ENCODE data around the gene RALGDS.

RALGDS gene

DNA sequence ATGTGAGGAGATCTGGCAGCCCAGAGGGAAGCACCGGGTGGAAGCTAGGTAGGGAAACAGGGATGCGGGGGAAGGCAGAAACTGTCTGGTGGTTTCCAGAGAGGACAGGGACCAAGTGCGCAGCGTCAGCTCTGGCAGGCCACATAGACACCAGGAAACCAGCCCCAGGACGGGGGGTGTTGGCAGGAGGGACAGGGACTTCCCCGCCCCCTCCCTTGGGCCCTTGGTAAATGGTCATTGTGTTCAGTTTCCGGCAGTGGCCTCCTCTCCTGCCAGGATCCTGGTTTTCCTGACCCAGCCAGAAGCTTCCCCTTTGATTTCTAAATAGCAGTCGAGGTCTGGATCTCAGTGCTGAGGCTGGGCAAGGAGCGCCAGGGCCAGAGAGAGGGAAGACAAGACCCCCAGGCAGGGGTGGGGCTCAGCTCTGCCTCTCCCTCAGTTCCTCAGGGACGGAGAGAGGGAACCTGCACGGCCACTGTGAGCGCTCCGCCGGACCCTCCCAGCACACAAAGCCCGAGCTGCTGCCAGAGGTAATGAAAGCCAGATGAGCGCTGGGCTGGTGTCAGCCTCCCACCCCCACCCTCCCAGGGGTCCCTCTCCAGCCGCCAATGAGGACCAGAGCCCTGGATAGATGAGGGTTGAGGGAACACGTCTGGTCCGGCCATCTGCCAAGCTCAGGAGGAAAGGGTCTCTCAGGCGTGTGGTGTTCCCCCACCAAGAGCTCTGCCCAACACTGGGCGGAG lies 1.8 kb downstream of the RALGDS start:
- DNase-seq (ENCODE audit: low spot score) = no peak

DNA sequence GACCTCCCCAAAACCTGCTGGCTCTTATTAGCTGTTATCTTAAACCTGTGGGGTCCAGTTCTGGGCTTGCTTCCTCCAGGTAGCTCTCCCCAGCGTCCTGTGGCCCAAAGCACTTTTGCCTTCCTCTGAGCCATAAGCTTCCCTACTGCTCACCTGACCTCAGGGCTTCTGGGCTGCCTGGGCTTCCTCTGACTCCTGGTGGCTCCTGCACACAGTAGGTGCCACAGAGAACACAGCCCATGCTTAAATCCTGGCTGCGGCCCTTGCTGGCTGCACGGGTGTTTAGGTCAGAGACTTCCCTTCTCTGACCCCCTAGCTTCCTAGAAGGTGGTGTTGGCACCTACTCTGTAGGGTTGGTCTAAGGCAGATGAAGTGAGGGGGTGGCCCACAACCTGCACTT lies 2.5 kb downstream of the RALGDS start:
- no peak for DNase-seq (ENCODE audit: low spot score)

GRCh38 chr9:133118179-133118520 lies 2.9 kb downstream of the RALGDS start:
- DNase-seq (ENCODE audit: low spot score) = no peak

DNA sequence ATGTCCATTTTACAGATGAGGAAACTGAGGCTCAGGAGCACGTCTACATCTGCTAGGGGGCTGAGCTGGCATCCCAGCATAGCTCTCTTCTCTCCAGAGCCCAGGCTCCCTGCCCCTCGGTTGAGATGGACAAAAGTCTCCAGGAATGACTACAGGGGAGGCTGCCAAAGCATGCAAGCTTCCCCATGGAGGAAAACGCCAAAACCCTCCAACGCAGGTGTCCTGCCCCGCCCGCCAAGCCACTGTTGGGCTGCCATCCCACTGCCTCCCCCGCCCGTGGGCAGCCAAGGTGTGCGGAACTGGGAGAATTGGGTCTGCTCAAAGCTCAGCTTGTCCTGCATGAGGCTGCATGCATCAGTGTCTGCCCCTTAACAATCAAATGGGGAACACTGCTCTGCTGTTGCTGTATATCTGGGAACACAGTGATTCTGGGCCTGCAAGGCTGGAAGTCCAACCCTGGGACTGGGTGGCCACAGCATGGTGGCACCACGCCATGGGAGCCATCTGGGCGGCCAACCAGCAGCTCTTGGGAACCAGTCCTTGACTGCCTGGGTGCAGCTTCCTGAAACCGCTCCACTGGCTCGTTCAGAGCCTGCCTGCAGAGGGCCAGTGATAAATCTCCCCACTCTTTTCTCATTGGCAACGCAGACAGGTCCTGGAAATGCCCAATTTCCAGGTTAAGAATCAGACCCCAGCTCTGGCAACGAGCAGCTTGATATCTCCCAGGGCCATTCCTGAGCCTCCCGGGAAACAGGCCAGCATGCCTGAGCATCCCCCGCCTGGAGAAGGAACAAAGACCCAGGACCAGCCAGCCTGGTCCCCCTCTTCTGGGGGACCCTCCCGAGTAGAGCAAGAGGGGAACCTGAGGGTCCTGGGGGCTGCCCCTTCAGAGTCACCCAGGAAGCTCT lies 3.5 kb downstream of the RALGDS start:
- no peak for DNase-seq (ENCODE audit: low spot score)

DNA sequence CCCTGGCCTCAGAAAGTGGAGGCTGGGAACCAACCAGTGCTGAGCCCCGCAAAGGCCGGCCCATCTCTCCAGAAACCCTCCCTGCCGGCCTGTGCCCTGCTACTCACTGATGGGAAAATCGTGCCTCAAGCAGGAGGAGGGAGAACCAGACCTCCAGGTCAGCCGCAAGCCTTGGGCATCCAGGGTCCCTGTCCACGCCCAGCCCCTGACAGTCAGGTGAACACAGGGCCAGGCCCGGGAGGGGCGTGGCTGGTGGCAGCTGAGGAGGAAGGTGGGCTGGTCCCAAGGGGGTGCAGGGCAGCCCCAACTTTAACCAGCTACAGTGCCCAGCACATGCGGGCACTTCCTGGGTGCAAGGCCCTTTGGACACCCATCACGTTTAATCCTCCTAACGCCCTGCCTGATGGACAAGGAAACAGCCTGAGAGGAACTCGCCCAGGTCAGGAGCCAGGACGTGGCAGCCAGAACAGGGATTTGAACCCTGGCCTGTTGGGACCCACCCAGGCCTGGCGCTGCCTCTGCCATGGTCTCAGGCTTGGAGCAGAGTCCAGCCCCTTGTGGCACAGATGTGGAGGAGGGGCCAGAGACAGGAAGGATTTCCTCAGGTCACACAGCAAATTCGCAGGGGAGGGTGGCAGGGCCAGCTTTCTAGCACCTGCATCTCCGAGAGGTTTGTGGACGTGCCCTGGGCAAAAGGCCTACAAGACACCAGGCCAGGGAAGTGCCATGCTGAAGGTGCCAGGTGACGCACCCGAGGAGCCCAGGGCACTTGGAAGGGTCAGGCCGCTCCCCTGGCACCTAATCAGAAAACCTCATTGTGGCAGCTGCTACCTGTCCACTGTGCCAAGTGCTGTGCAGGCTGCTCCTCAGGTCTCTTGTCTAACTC lies 4.5 kb downstream of the RALGDS start:
- DNase-seq (ENCODE audit: low spot score) = no peak

- DNase-seq (ENCODE audit: low spot score) = no peak
Observed at GRCh38 chr9:133115604-133116345, 5.3 kb downstream of the RALGDS start.

GRCh38 chr9:133114886-133115603 lies 6.0 kb downstream of the RALGDS start:
- no peak for DNase-seq (ENCODE audit: low spot score)

DNA sequence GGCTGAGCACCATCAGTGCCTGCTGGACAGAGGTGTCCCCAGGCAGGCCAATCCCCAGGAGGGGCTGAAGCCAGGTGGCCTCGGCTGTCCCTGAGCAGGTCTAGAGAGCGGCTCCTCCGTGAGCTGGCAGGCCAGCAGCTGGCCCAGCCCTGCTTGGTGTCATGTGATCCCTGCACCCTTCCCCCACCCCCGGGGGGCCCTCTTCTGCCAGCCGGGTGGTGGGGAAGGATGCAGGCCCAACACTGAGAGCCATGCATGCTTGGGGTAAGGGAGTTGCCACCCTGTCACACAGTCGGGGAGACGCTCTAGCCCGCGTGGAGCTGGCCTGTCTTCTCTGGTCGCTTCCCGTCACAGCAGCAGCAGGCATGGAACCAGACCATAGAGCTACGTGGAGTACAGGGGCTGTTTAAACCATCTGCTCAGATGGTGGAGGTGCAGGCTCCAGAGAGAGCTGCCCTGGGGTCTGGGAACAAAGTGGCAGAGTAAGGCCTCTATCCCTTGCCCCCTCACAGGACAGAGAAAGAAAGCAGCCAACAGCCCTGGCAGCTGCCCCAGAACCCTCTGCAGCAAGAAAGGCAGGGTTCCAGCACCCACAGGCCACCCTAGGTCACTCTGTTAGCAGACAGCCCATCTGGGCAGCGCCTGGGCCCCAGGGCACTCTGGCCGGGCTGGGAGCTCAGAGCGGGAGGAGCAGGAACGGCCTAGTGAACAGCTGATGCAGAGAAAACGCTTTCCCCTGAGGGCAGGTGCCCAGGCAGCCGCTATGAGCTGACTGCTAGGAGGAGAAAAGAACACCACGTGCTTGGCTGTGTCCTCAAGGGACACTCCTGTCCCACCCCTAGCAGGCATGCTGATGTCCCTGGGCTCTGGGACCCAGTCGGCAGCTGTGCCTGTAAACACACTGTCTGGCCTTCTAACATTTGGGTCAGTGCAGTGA lies 6.8 kb downstream of the RALGDS start:
- DNase-seq (ENCODE audit: low spot score) = peak; percentile 56

DNA sequence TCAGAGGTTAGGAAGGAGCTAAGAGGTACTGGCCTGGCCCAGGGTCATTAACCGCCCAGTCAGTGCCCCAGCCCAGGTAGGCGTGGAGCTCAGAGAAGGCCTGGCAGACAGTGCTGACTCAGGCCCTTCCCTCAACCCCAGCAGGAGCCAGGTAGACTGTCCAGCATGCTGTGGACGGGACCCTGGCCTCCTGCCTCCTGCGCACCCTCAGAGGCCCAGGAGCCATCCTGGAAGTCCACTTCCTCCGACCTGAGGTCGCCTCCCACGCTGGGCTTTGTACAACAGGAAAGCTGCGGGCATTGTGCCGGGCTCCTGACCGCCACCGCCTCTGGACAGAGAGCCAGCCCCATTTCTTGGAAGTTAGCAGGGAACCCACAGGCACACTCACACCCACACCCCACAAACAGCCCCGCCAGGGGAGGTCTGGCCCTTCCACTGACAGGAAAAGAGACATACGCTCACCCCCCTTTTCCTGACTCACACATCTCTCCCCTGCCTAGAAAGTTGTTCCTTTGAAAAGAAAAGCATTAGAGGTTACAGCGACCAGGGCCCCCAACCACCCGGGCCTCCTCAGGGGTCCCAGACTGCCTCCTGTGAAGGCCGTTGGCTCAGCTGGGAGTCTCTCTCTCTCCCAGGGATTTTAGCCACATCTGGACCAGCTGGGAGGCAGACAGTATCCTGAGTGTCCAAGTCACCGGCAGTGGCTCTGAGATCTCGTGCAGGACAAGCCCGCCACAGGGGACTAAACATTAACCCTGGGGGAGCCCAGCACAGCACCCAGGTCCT lies 7.7 kb downstream of the RALGDS start:
- no peak for DNase-seq (ENCODE audit: low spot score)

GRCh38 chr9:133112663-133113026 lies 8.4 kb downstream of the RALGDS start:
- DNase-seq (ENCODE audit: low spot score) = peak; percentile 38

GRCh38 chr9:133111808-133112662 lies 9.0 kb downstream of the RALGDS start:
- DNase-seq (ENCODE audit: low spot score) = no peak

DNA sequence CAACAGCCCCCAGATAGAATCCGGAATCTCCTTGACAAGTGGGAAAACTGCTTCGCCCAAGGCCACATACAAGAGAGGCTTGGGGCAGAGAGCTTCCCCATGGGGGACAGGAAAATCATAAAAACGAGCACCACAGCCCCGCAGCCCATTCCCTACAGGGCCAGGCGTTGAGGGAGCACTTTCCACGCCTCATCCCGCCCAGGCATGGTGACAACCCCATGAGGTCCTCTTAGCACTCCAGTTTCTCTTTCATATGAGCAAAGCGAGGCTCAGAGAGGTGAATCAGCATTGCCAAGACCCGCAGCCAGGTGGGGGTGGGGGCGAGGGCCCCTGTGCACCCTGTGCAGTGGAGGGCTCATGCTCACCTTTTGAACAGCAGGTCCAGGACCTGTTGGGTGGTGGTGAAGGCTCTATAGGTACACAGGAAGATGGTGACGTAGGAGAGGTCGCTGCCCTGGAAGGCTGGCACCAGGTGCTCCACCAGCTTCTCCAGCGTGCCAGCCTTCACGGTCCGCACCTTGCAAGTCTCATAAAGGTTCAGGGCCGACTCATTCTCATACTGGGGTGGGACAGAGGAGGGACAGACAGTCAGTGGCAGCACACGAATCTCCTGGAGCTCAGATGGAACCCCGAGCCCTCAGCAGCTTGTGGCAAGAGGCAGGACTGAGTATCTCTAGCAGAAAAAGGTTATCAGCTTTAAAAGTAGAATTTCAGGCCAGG lies 10.9 kb downstream of the RALGDS start:
- no peak for DNase-seq (ENCODE audit: low spot score)

DNA sequence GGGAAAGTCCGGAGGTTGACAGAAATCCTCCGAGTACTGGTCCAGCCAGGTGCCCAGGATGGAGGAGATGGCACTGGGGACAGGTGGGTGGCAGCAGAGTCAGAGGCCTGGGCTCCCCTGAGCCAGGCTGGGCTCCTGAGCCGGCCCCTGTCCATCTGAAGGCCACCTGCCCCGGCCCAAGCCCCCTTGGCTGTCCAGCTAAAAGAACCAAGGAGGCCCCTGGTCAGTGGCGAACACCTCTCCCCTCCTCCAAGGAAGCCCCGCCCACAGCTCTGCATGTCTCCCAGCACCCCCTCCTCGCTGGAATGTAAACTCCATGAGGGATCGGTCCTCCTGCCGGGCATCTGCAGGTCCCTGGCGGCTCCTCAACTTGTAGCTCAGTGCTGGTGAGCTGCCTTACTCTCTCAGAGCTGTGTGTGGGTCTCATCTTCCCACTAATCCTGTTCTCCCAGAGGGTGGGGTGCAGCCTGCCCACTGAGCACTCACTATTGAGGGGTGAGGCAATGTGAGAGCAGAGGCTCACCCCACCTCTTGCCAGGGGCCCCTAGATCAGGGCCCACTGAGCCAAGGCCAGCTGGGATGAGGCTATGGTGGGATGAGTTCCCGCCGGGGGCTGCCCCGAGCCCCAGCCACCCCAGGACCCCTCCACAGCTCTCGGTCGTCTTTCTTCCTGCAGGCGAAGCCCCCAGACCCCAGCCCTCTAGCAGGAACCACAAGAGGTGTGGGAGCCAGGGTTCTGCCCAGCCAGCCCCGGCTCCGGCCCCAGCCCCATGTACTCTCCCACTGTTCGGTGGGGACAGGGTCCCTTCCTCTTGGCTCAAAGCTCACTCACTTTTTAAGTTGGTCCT lies 12.0 kb downstream of the RALGDS start:
- no peak for DNase-seq (ENCODE audit: low spot score)

DNA sequence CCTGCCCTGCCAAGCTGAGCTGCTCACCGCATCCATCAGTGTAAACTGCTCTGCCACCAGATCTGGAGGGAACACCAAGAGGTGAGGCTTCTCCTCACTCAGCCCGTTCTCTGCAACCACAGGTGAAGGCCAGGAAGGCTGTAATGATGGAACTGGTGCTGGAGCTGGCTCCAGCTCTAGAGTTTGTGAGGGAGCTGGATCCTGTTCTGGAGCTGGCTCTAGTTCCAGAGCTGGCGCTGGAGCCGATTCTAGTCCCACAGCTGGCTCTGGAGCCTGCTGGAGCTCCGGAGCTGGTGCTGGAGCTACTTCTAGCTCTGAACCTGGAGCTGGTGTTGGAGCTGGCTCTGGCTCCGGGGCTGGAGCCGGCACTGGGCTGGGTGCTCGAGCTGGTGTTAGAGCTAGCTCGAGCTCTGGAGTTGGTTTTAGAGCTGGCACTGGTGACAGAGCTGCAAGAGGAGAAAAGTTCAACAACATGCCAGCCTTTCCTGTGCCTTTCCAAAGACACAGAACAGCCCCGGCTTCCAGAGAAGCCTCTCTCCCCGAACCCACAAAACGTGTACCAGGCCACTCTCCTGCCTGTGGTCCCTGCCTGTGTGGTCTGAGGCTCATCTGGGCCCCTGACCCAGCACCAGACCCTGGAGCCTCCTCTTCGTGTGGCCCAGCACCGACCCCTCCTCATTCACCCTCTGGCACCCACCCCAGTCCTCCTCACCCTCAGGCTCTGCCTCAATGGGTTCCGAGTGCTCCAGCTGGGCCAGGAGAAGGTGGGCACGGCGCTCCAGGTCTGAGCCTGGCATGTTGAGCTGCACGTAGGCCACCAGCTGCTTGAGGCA lies 12.9 kb downstream of the RALGDS start:
- no peak for DNase-seq (ENCODE audit: low spot score)

GRCh38 chr9:133107245-133107722 lies 13.8 kb downstream of the RALGDS start:
- DNase-seq (ENCODE audit: low spot score) = no peak

Data from NAMALWA (cell line).